Measurements from ENCODE around the gene CCL8. TPM values are rescaled to one million over a fixed set of nuclear protein-coding genes. Genes with fewer than 3 reads are reported as not detected.

The CCL8 gene
- total and polyA plus RNA-seq, 2 of the 4 experiments (the other 2 are of a cell fraction), result not detected

DNA sequence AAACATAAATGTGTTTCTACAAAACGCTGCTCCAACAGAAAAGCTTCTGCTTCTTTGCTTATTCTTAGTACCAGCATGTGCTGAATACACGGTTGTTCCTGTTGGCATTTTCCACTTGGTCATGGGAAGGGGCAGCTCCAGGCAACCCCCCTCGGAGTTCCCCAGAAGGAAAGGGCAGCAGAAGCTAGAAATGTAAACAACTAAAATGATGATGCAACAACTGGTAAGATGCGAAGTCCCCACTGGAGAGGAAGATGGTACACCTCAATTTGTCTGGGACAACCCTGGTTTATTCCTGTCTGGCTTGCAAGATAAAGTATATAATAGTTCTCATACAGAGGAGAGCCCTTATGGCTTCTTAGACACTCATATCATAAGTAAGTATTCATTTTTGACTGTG, 27.8 kb downstream of the CCL8 start:
- WGBS, 2 experiments (ENCODE audit: extremely low coverage in 2 of 2, insufficient read length in 1 of 2), result 60% methylated on average over 2 of the region's 4 CpGs; no CpG with 5 or more reads in 1 of the 2 experiments
- CTCF ChIA-PET, result no interaction called here
- no peak overlapping the region for H2AK5ac ChIP-seq (ENCODE audit: low read depth, low read length)
- ATAC-seq (ENCODE audit: low read depth) (no peak), DNase-seq (no peak)
- H3K27ac ChIP-seq (ENCODE audit: insufficient read depth, low read length), result no peak overlapping the region
- H3K4me3 ChIP-seq (ENCODE audit: insufficient read depth, low read depth, low read length), result no peak overlapping the region
- H3K4ac ChIP-seq (ENCODE audit: low read depth, low read length), result no peak overlapping the region
- in situ Hi-C loops (cut with MboI; ENCODE audit: low sequenced_read_pairs) (no loop called here), intact Hi-C loops (cut with micrococcal nuclease) (no loop called here), dilution Hi-C loops (cut with HindIII; ENCODE audit: low sequenced_read_pairs, unreplicated experiment) (no loop called here)
- H2BK5ac ChIP-seq (ENCODE audit: low read depth, low read length, poor library complexity, severe bottlenecking), result no peak overlapping the region
- no peak overlapping the region for H2BK120ac ChIP-seq (ENCODE audit: low read depth, low read length)
- no peak overlapping the region for H4K8ac ChIP-seq (ENCODE audit: low read depth in 2 of 2, low read length in 2 of 2)
- no peaks in the 10 kb centered on the region for H3K79me1 ChIP-seq (ENCODE audit: low read depth in 1 of 2, low read length in 2 of 2)
- no peak overlapping the region for H3K14ac ChIP-seq (replicated peaks; ENCODE audit: low read depth, low read length)
- H3K56ac ChIP-seq (ENCODE audit: extremely low read depth, insufficient read depth, low read length), result no peak overlapping the region
- H3K4me1 ChIP-seq (ENCODE audit: control insufficient read depth, insufficient read depth, low read length), result no peaks in the 10 kb centered on the region
- no peak overlapping the region for H4K91ac ChIP-seq (ENCODE audit: insufficient read depth, low read depth, low read length)
- no peaks in the 10 kb centered on the region for H3K27me3 ChIP-seq (ENCODE audit: control insufficient read depth, insufficient read depth, low read length)
- H2BK20ac ChIP-seq (ENCODE audit: low read depth, low read length), result no peak overlapping the region
- H3K9ac ChIP-seq (ENCODE audit: low read depth, low read length), result no peak overlapping the region
- no peak overlapping the region for H4K5ac ChIP-seq (ENCODE audit: low read depth, low read length)
- H3K18ac ChIP-seq (ENCODE audit: low read depth, low read length), result no peak overlapping the region
- BruUV-seq (replicated peaks), result no TSS peak
- no peak overlapping the region for H2BK15ac ChIP-seq (ENCODE audit: low read depth, low read length)
- TF ChIP-seq CEBPB (IDR thresholded peaks at IDR 0.05; ENCODE audit: low read depth, low read length) (peak; percentile 57), MAZ (IDR thresholded peaks at IDR 0.05; ENCODE audit: borderline replicate concordance, low read depth, low read length) (no peak)
- no peaks in the 10 kb centered on the region for H3K36me3 ChIP-seq (ENCODE audit: control insufficient read depth, insufficient read depth, low read length)
- no peaks in the 10 kb centered on the region for H4K20me1 ChIP-seq (ENCODE audit: insufficient read depth, low read length)
- H2AFZ ChIP-seq (replicated peaks; ENCODE audit: low read length, poor library complexity), result no peak overlapping the region
- no peaks in the 10 kb centered on the region for H3K9me3 ChIP-seq (ENCODE audit: control insufficient read depth, insufficient read depth, low read length)
- POLR2A ChIA-PET (ENCODE audit: unreplicated experiment), result no interaction called here
- no peak overlapping the region for H2AK9ac ChIP-seq (replicated peaks; ENCODE audit: low read depth, low read length, poor library complexity)
- no peaks in the 10 kb centered on the region for H3K9me1 ChIP-seq (ENCODE audit: insufficient read depth, low read length)
- no peak overlapping the region for H3K23ac ChIP-seq (ENCODE audit: low read depth, low read length)
- H3K4me2 ChIP-seq (ENCODE audit: low read depth, low read length), result no peak overlapping the region

Data from IMR-90 (cell line).